ENCODE data around the gene CCDC85B. TPM values are rescaled to one million over a fixed set of nuclear protein-coding genes. Genes with fewer than 3 reads are reported as not detected.

CCDC85B gene
- total RNA-seq, 1 donor from 2014 or later: 32.7 TPM

- H3K36me3 ChIP-seq: peaks cover 44% of the 10 kb centered on the region
- TF ChIP-seq CTCF (IDR thresholded peaks at IDR 0.05; ENCODE audit: borderline replicate concordance): no peak
Observed at GRCh38 chr11:65883058-65883761, 7.3 kb upstream of the CCDC85B start.

GRCh38 chr11:65883786-65884715 lies 6.4 kb upstream of the CCDC85B start:
- DNase-seq: no peak
- Histone ChIP-seq H3K27ac (replicated peaks) (no peak overlapping the region), H3K9me3 (replicated peaks) (no peaks in the 10 kb centered on the region), H3K4me1 (peaks cover 38% of the 10 kb centered on the region), H3K27me3 (ENCODE audit: low read depth) (no peaks in the 10 kb centered on the region), H3K36me3 (peaks cover 44% of the 10 kb centered on the region), H3K4me3 (no peak overlapping the region)
- no peak for TF ChIP-seq CTCF (IDR thresholded peaks at IDR 0.05; ENCODE audit: borderline replicate concordance)
- intact Hi-C loops (cut with micrococcal nuclease): loop anchor here (10.0 kb wide), 1 partner anchor 111 kb away; no protein-coding TSS in a partner anchor

More at GRCh38 chr11:65883058-65883761, 7.3 kb upstream of the CCDC85B start:
- DNase-seq: no peak
- no peak overlapping the region for H3K4me3 ChIP-seq
- peaks cover 32% of the 10 kb centered on the region for H3K4me1 ChIP-seq
- intact Hi-C loops (cut with micrococcal nuclease): loop anchor here (10.0 kb wide), 1 partner anchor 112 kb away; no protein-coding TSS in a partner anchor
- H3K27me3 ChIP-seq (ENCODE audit: low read depth): no peaks in the 10 kb centered on the region
- H3K9me3 ChIP-seq (replicated peaks): no peaks in the 10 kb centered on the region
- H3K27ac ChIP-seq (replicated peaks): no peak overlapping the region

- Histone ChIP-seq H3K9me3 (replicated peaks) (no peaks in the 10 kb centered on the region), H3K27ac (replicated peaks) (no peak overlapping the region), H3K27me3 (ENCODE audit: low read depth) (no peaks in the 10 kb centered on the region), H3K36me3 (peaks cover 44% of the 10 kb centered on the region), H3K4me3 (no peak overlapping the region), H3K4me1 (peaks cover 45% of the 10 kb centered on the region)
- peak; percentile 78 for DNase-seq
- intact Hi-C loops (cut with micrococcal nuclease): loop anchor here (10.0 kb wide), 1 partner anchor 110 kb away; no protein-coding TSS in a partner anchor
- TF ChIP-seq CTCF (IDR thresholded peaks at IDR 0.05; ENCODE audit: borderline replicate concordance): peak; percentile 100
Observed at GRCh38 chr11:65884716-65885092, 5.8 kb upstream of the CCDC85B start.

- peaks cover 50% of the 10 kb centered on the region for H3K4me1 ChIP-seq
- H3K36me3 ChIP-seq: peaks cover 44% of the 10 kb centered on the region
- no peak overlapping the region for H3K4me3 ChIP-seq
- intact Hi-C loops (cut with micrococcal nuclease): loop anchor here (10.0 kb wide), 1 partner anchor 110 kb away; no protein-coding TSS in a partner anchor
- DNase-seq: no peak
- no peak overlapping the region for H3K27ac ChIP-seq (replicated peaks)
- H3K27me3 ChIP-seq (ENCODE audit: low read depth): no peaks in the 10 kb centered on the region
- H3K9me3 ChIP-seq (replicated peaks): no peaks in the 10 kb centered on the region
- TF ChIP-seq CTCF (IDR thresholded peaks at IDR 0.05; ENCODE audit: borderline replicate concordance): no peak
Observed at GRCh38 chr11:65885231-65885630, 5.2 kb upstream of the CCDC85B start.

GRCh38 chr11:65885808-65886536 lies 4.5 kb upstream of the CCDC85B start:
- no peak overlapping the region for H3K27ac ChIP-seq (replicated peaks)
- no peaks in the 10 kb centered on the region for H3K9me3 ChIP-seq (replicated peaks)
- TF ChIP-seq CTCF (IDR thresholded peaks at IDR 0.05; ENCODE audit: borderline replicate concordance): no peak
- H3K36me3 ChIP-seq: peaks cover 44% of the 10 kb centered on the region
- DNase-seq: no peak
- H3K4me1 ChIP-seq: peaks cover 54% of the 10 kb centered on the region
- intact Hi-C loops (cut with micrococcal nuclease): loop anchor here (10.0 kb wide), 1 partner anchor 109 kb away; no protein-coding TSS in a partner anchor
- H3K4me3 ChIP-seq: no peak overlapping the region
- H3K27me3 ChIP-seq (ENCODE audit: low read depth): no peaks in the 10 kb centered on the region
